LNCaP clone FGC (cell line): Measurements from ENCODE around the gene DNM3.
A peak's percentile ranks its signal among the peaks of the same experiment; 100 is the strongest.

ENCODE experiments used
- DNase-seq: peaks from one replicate; pipeline ENCODE4 v3.0.0-alpha.2; 2011; ENCODE audit warnings: low read depth
- H3K4me3 ChIP-seq: 2 replicates; pipeline ENCODE4 v1.5.1; 2011; ENCODE audit warnings: mild to moderate bottlenecking, low read depth, low read length, control low read depth
- CTCF ChIP-seq: IDR thresholded peaks from 2 replicates; pipeline ENCODE4 v1.5.1; 2012; ENCODE audit warnings: mild to moderate bottlenecking; ENCODE audit not compliant: control insufficient read depth, insufficient read depth; ENCODE audit errors: extremely low read depth

Gene DNM3

GRCh38 chr1:172268237-172268636, 426.9 kb downstream of the DNM3 start:
- TF ChIP-seq CTCF, result no peak
- no peak overlapping the region for H3K4me3 ChIP-seq
- no peak for DNase-seq

GRCh38 chr1:172269084-172269483, 427.8 kb downstream of the DNM3 start:
- no peak for DNase-seq
- TF ChIP-seq CTCF, result no peak
- no peak overlapping the region for H3K4me3 ChIP-seq

GRCh38 chr1:172269644-172270043, 428.3 kb downstream of the DNM3 start:
- no peak overlapping the region for H3K4me3 ChIP-seq
- DNase-seq, result no peak
- no peak for TF ChIP-seq CTCF

- H3K4me3 ChIP-seq, result no peak overlapping the region
- no peak for DNase-seq
- no peak for TF ChIP-seq CTCF
Observed at GRCh38 chr1:172270605-172271004, 429.3 kb downstream of the DNM3 start.

- H3K4me3 ChIP-seq, result no peak overlapping the region
- no peak for TF ChIP-seq CTCF
- DNase-seq, result no peak
Observed at GRCh38 chr1:172272087-172272486, 430.8 kb downstream of the DNM3 start.

- no peak for DNase-seq
- TF ChIP-seq CTCF, result no peak
- H3K4me3 ChIP-seq, result no peak overlapping the region
Observed at GRCh38 chr1:172273647-172274396, 432.5 kb downstream of the DNM3 start.

- TF ChIP-seq CTCF, result no peak
- no peak overlapping the region for H3K4me3 ChIP-seq
- peak; percentile 54 for DNase-seq
Observed at GRCh38 chr1:172275478-172275877, 434.2 kb downstream of the DNM3 start.
